ENCODE results near the gene PNP.

PNP gene

DNA sequence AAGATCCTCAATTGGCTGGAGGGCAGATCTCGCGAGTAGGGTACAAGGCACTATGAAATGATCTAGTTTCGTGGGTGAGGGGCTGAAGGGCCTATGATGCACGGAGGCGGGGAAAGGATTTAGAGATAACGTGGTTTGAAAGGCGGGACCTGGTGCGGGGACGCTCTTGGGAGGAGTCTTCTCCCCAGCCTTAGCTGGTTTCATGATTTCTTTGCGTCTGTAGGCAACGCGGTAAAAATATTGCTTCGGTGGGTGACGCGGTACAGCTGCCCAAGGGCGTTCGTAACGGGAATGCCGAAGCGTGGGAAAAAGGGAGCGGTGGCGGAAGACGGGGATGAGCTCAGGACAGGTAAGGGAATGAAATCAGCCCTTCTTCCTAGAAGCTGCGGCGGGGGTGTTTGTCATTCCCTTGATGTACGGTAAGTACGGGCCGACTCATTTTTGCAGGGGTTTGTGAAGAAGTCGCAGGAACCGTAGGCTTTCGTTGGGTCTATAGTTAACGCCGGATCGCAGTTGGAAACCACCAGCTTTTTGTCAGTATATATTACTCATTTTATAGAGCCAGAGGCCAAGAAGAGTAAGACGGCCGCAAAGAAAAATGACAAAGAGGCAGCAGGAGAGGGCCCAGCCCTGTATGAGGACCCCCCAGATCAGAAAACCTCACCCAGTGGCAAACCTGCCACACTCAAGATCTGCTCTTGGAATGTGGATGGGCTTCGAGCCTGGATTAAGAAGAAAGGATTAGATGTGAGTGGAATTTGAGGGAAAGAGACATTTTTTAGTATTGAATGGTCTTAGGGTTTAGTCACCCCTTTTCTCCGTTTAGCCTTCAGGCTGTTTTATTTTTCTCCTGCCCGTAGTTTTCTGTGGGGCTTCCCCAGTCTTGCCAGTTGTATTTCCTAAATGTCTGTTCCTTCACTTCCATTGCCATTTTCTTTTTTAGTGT is 13.6 kb upstream of the PNP start:
- Histone ChIP-seq H3K4me3 (ENCODE audit: low read depth in 1 of 2, low read length in 1 of 2) (peak overlapping the region; percentile 87 to 93), H3K4me1 (ENCODE audit: control insufficient read depth in 1 of 2, insufficient read depth in 1 of 2, low read depth in 1 of 2, low read length in 1 of 2) (peaks cover 63 to 67% of the 10 kb centered on the region in 2 experiments), H3K27me3 (no peaks in the 10 kb centered on the region), H3K36me3 (peaks cover 44% of the 10 kb centered on the region), H3K27ac (peak overlapping the region; percentile 88), H3K9me3 (no peaks in the 10 kb centered on the region)
- TF ChIP-seq, protein P1, sequence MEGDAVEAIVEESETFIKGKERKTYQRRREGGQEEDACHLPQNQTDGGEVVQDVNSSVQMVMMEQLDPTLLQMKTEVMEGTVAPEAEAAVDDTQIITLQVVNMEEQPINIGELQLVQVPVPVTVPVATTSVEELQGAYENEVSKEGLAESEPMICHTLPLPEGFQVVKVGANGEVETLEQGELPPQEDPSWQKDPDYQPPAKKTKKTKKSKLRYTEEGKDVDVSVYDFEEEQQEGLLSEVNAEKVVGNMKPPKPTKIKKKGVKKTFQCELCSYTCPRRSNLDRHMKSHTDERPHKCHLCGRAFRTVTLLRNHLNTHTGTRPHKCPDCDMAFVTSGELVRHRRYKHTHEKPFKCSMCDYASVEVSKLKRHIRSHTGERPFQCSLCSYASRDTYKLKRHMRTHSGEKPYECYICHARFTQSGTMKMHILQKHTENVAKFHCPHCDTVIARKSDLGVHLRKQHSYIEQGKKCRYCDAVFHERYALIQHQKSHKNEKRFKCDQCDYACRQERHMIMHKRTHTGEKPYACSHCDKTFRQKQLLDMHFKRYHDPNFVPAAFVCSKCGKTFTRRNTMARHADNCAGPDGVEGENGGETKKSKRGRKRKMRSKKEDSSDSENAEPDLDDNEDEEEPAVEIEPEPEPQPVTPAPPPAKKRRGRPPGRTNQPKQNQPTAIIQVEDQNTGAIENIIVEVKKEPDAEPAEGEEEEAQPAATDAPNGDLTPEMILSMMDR (IDR thresholded peaks at IDR 0.05) = no peak

DNA sequence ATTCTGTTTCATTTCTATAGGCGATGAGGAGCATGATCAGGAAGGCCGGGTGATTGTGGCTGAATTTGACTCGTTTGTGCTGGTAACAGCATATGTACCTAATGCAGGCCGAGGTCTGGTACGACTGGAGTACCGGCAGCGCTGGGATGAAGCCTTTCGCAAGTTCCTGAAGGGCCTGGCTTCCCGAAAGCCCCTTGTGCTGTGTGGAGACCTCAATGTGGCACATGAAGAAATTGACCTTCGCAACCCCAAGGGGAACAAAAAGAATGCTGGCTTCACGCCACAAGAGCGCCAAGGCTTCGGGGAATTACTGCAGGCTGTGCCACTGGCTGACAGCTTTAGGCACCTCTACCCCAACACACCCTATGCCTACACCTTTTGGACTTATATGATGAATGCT is 12.2 kb upstream of the PNP start:
- no peak overlapping the region for H3K4me3 ChIP-seq (ENCODE audit: low read depth in 1 of 2, low read length in 1 of 2)
- peaks cover 72 to 74% of the 10 kb centered on the region in 2 experiments for H3K4me1 ChIP-seq (ENCODE audit: control insufficient read depth in 1 of 2, insufficient read depth in 1 of 2, low read depth in 1 of 2, low read length in 1 of 2)
- peaks cover 36% of the 10 kb centered on the region for H3K36me3 ChIP-seq
- peak overlapping the region; percentile 88 for H3K27ac ChIP-seq
- H3K27me3 ChIP-seq = no peaks in the 10 kb centered on the region
- TF ChIP-seq, protein P1 (IDR thresholded peaks at IDR 0.05) = no peak
- H3K9me3 ChIP-seq = no peaks in the 10 kb centered on the region

DNA sequence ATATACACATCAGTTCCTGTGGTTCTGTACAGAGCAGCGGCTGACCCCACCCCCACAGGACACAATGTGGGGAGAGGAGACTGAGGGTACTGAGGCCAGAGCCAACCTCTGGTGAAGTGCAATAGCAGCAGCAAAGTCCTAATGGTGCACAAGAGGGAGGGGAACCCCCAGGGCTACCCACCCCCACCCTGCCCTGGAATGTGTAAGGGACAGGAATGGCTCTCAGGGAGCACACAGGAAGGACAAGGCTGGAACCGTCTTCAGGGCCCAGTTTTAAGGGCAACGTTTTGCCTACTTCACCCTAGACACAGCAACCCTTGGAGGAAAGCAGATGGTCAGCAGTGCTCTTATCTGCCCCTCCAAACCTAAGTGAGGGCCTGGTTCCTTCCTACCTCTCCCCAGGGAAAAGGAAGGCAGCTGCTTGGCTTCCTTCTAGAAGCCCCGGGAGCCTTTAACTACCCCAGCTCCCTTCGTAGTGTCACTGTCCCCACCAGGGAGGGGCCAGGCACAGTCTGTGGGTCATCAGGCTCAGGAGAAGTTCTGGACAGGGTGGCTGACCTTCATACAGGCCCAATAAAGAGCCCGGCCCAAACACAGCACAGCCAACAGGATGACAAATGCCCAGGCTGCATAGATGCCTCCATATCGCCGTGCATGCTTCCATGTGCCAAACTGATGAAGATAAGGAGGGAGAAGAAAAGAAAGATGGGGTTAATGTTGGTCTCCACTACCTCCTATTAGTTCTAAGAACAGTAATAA is 11.0 kb upstream of the PNP start:
- Histone ChIP-seq H3K36me3 (peaks cover 33% of the 10 kb centered on the region), H3K27ac (peak overlapping the region; percentile 88), H3K9me3 (no peaks in the 10 kb centered on the region), H3K4me1 (ENCODE audit: control insufficient read depth in 1 of 2, insufficient read depth in 1 of 2, low read depth in 1 of 2, low read length in 1 of 2) (peaks cover 74 to 80% of the 10 kb centered on the region in 2 experiments), H3K27me3 (no peaks in the 10 kb centered on the region), H3K4me3 (ENCODE audit: low read depth in 1 of 2, low read length in 1 of 2) (no peak overlapping the region)
- TF ChIP-seq, protein P1 (IDR thresholded peaks at IDR 0.05) = no peak

DNA sequence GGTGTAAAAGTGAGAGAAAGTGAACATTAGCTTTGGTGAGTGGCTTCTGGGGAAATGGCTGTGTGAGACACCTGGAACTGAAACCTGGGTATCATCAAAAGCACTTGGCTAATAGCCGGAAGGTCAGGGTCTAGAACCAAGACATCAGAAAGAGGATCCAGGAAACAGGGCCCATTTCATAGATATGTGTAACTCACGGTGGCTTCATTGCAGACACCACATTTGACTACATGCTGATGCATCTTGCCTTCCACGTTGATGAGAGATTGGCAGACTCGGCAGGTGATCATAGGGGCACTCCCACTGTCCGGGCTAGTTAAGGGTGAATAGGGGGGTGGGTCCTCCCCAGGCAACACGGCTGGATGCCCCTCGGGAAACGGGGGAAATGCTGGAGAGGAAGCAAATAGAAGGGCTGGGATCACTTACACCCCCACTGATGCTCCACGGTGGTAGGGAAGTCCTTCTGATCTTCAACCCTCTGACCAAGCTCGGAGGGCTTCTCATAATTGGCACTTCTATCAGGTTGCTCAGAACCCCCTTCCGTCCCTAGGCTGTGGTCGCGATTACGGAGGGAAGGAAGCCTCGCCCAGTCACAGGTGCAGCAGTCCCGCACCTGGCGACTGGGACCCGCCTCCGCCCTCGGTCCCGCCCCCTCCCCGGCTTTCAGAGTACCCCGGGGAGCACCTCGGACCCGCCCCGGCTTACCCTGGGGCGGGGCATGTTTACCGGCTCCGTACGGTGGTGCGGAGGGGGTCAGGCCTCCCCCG is 8.6 kb upstream of the PNP start:
- peaks cover 56 to 62% of the 10 kb centered on the region in 2 experiments for H3K4me1 ChIP-seq (ENCODE audit: control insufficient read depth in 1 of 2, insufficient read depth in 1 of 2, low read depth in 1 of 2, low read length in 1 of 2)
- H3K4me3 ChIP-seq (ENCODE audit: low read depth in 1 of 2, low read length in 1 of 2) = peak overlapping the region; percentile 69 to 80
- TF ChIP-seq, protein P1 (IDR thresholded peaks at IDR 0.05) = no peak
- H3K27me3 ChIP-seq = no peaks in the 10 kb centered on the region
- H3K9me3 ChIP-seq = no peaks in the 10 kb centered on the region
- peaks cover 33% of the 10 kb centered on the region for H3K36me3 ChIP-seq
- peak overlapping the region; percentile 88 for H3K27ac ChIP-seq
